Left lobe of liver (tissue), 2 donors: ENCODE results near the gene CD276. TPM values are rescaled to one million over a fixed set of nuclear protein-coding genes. Genes with fewer than 3 reads are reported as not detected.
"Not testable (repeated sequence)": the region's sequence is repeated elsewhere in the genome, so short reads cannot be mapped to it uniquely, and the experiment has no call there.

Source experiments
- ATAC-seq: fragments of 200-7000 bp; cut with Tn5 transposase; one replicate; pipeline ENCODE4 v1.9.1; 2020; ENCODE audit warnings: mild to moderate bottlenecking, moderate library complexity
- DNase-seq: peaks from one replicate; pipeline ENCODE4 v3.0.0-alpha.2; 2020; ENCODE audit warnings: low spot score
- total RNA-seq: library from RNA; stranded (reverse); gene quantifications from one replicate; pipeline ENCODE4 v1.2.1, GENCODE V29; 2021
- donor health status: DM: no; HTN: no; CAD: no; lungs with moderate emphysema.
- donor health status: DM: no; HTN: yes; CAD: no.

The CD276 gene
- total RNA-seq, 1 donor from 2014 or later, result 20.5 TPM

DNA sequence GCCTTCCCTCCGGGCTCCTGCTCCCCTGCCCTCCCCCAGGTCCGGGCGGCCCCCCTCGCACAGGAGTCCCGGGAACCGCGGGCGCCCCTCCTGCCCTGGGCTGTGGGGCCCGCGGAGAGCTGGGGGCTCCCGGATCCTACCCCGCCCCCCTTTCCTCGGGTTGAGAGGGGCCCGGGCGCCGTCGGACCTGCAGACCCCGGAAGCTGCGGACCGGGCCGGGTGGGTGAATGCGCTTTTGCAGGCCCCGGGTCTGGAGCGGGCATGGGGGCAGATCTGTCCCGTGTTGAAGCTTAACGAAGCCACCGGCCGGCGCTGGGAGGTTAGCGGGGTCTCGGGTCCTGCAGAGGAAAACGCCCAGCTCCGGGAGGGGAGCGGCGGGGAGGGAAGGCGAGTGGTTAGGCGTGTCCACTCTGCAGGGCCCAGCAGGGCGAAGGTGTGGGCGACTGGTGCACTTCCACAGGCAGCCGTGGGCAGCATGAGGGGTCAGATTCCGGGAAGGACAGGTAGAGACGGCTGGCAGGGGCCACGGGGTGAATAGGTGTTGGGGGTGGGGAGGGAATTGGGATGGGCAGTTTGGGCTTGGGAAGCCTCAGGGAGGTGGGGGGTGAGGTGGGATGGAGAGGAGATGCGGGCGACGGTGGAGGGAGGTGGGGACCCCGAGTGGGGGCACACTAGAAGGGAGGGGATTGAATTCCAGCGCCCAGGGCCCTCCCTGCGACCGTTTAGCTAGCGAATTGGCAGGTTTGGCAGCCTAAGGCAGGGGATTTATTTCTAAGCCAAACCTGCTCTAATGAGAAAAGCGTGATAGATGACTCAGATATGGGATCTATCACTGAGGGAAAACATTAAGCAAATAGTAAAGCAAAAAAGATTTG lies 635 bp downstream of the CD276 start:
- ATAC-seq (peak; percentile 29), DNase-seq (peak; percentile 50)

DNA sequence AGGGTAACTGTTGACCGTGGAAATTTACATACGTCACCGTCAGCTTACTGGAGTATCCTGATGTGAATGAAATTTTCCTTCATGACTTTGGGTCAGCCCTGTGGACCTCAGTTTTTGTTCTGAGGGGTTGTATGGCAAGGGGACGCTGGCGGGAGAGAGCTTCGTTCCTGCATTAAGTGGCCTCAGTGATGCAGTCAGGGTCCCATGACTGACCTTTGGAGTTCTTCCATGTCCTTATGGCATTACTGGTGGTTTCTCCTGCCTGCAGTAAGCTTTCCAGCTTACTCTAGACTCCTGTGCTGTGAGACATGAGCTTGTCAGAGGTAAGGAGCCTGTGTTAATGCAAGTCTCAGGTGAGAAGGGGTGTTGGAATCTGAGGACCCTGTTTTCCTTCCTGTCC lies 1.8 kb downstream of the CD276 start:
- peak; percentile 16 for DNase-seq
- ATAC-seq, result no peak

DNA sequence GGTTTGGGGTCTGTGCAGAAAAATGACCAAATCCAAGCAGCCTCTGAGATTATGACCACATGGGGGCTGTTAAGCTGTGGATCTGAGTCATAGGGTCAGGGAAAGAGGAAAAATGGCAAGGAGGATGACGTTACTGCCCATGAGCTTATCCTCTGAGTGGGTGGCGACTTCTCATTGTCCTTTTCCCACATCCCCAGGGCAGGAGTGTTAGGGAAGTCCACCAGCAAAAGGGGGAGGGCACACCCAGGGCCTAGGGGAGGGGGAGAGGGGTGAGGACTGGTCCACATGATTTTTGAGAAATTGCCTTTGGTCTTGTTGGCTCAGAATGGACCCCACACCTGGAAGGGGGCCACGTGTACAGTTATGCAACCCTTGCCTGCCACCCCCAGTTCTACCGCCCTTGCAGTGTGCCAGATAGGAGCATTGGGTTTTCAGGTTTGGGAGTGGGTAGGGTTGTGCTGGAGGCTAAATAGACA lies 2.6 kb downstream of the CD276 start:
- no peak for ATAC-seq
- peak; percentile 40 for DNase-seq

DNA sequence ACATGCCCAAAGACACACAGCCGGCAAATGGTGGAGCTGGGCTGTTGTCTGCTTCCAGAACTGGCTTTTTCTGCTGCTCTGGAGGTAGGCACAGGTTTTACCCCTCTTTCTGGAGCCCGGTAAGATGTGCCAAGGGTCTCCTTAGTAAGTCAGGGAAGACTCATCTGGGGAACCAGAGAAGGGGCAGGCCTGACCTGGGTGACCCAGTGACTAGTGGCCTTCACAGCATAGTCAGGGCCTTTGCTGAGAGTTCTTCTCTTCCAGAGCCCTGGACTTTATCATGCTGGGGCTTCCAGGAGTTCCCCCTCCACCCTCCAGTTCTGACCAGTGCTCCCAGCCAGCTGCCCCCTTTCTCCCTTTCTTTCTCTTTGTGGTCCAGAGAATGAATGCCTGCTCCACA lies 3.2 kb downstream of the CD276 start:
- DNase-seq (peak; percentile 23), ATAC-seq (no peak)

DNA sequence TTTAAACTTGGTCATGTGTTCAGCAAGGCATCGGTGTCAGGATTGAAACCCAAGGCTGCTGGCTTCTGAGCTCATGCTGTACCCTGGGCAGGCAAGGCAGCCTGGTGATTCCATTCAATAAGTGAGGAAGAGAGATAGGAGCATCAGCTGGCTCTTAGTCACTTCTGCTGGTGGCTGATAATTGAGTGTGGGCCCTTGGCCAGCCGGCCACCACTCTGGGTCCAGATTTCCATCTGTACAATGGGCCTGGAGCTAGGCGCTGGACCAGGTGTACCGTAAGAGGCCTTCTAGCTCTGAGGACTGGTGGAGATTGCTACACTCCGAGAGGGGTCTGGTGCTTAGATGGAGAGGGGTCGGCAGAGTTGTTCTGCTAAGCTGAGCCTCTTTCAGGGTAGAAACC lies 4.3 kb downstream of the CD276 start:
- ATAC-seq, result no peak
- peak; percentile 27 for DNase-seq

DNA sequence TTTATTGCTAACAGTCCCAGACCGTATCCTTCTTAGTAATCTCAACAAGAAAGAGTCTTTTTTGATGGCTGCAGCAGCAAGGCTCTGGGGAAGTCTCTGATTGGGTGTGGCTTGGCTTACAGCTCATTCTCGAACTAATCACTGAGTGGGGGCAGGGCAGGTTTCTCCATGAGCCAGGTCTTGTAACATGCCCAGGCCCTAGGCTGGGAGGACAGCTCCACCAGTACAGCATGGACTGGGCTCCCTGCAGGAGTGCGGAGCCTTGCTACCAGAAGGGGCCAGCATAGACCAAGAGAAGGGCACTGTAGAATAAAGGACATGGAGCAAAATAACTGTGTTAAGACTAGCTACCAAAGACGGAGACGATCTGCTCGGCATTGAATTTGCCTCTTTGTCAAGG lies 7.2 kb downstream of the CD276 start:
- ATAC-seq (peak; percentile 61), DNase-seq (no peak)

DNA sequence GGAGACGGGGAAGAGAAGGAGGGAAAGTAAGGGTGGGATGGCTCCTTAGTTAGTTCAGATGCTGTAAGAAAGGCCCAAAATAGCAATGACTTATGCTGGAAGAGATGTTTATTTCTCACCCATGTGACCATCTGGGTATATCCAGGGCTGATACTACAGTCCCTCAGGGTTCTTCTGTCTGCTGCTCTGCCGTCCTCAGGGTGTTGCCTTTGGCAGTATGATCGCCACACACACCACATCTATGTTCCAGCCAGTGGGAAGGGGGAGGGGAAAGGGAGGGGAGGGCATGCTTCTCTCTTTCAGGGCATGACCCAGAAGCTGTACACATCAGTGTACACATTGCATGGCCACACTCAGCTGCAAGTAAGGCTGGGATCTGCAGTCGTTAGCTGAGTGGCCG lies 10.2 kb downstream of the CD276 start:
- ATAC-seq (peak; percentile 55), DNase-seq (no peak)

DNA sequence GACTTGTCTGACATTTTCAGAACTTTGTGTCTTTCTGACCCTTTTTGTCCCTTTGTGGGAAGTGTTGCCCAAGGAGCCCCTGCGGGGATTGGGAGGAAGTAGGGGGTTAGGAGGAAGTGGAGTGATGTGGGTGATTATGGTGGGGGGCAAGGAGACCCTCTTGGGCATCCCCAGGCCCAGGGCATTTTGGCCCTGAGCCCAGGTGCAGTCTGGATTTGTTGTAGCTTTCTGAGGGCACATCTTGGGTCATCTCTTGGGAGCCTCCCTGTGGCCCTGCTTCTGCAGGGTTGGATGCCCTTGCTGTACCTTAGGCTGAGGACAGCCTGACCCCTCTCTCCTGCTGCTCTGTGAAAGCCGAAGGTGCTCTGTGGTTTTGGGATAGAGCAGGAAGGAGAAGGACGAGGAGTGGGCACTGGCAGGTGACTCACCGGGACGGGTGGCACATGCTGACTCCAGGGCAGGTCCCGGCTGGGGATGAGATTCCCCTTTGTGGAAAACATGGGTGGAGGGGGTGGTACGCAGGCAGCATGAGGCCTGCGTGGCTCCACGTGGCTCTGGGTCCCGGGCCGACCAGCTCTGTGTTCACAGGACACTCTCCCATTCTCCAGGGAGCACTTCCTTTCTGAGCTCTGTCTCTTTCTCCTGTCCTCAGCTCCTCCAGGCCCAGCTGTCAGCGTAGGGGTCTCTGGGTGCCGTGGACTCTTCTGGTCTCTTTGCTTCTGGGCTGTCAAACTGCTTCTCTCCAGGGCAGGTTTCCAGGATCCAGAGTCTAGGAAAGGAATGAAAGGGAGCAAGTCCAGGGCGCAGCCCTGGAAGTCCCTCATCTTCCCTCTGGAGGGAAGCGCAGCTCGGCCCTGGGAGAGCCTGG lies 11.8 kb downstream of the CD276 start:
- ATAC-seq (no peak), DNase-seq (no peak)

DNA sequence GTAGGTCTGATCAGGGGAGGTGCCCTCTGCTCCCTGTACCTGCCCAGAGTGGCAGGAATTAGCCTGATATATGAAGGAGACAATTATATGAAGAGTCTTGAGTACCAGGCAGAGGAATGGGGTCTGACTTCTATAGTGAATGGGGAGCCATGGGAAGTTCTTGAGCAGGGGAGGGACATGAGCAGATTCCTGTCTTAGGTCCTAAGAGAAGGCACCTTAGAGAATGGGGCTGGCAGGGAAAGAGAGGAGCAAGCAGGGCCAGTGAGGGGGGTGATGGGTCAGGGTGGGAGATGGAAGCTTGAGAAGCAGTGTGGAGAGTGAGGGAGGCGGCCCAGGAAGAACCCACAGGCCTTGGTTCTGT lies 12.4 kb downstream of the CD276 start:
- no peak for ATAC-seq
- no peak for DNase-seq

DNA sequence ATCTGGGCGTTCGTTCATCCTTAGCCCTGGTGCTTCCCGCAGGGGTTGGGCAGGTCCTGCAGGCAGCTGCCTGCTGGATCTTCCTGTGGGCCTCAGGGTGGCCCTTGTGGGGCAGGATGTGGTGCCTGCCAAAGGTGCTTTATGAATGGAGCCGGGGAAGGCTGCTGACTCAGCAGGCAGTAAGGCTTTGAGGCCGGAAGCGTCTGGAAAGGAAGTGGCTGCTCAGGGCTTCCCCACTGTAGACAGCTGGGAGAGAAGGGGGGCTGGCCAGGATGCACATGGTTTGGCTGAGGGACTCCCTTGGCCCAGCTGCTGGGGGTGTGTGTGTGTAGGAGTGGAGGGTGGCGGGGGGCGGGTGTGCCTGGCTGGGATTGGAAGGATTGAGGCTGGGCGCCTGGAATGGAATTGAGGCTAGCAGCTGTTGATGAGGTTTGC lies 12.9 kb downstream of the CD276 start:
- ATAC-seq, result peak; percentile 70
- DNase-seq, result peak; percentile 71

DNA sequence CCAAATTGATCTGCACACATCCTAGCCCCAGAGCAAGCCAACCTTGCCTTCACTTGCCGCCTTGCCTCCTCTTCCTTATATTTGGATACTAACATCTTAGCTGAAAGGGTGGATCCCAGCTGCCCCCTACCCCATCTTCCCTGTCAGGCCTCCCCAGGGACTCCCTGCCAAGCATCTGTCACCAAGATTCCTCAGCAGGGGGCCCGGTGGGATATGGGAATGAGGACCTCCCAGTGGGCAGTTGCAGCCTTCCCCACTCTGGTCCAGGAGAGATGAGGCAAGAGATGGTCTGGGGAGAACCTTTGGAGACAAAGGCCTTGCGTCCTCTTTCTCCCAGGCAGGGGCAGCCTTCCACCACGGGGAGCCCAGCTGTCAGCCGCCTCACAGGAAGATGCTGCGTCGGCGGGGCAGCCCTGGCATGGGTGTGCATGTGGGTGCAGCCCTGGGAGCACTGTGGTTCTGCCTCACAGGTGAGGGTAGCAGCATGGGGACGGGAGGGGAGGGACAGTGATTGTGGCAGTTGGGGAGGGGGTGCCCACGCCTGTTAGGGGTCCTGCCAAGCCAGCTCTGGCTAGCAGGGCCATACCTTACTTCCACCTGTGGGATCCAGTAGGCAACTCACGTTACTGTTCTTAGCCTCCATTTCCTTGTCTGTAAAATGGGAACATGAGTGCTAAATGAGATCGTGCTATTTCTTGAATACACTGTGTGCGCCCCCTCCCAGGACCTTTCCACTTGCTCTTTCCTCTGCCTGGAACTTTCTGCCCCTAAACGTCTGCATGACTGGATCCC lies 15.3 kb downstream of the CD276 start:
- ATAC-seq (no peak), DNase-seq (no peak)

DNA sequence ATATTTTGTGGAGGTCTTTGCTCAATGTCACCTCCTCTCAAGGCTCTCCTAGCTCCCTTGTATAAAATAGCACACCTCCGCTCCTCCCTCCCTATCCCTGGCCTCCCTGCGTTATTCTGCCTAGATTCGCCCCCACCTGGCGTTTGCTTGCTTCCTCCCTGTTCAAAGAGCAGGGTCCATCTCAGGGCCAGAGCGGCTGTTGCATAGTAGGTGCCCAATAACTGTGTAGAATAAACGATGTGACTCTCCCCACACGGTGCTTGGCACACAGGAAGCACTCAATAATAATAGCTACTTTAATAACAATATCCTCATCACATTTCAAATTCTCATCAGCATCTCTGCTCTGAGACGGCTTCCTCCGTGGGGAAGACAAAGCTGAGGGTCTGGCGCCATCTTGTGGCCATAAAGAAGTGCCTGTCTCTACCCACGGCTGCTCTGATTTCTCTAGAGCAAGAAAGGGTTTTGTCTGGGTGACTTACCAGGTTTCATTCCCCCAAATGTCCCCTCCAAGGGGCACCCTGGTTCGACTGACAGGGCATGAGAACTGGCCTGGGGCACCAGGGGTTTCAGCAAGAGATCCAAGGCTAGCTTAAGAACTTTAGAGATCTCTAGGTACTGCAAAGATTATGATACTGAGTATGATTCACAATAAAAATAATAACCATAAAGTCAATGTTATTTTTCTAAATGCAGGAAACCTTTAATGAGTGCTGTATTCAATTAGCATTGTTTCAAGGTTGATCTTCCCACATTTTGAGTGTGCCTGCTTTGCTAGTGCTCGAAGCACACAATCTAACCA lies 16.1 kb downstream of the CD276 start:
- peak; percentile 75 for DNase-seq

DNA sequence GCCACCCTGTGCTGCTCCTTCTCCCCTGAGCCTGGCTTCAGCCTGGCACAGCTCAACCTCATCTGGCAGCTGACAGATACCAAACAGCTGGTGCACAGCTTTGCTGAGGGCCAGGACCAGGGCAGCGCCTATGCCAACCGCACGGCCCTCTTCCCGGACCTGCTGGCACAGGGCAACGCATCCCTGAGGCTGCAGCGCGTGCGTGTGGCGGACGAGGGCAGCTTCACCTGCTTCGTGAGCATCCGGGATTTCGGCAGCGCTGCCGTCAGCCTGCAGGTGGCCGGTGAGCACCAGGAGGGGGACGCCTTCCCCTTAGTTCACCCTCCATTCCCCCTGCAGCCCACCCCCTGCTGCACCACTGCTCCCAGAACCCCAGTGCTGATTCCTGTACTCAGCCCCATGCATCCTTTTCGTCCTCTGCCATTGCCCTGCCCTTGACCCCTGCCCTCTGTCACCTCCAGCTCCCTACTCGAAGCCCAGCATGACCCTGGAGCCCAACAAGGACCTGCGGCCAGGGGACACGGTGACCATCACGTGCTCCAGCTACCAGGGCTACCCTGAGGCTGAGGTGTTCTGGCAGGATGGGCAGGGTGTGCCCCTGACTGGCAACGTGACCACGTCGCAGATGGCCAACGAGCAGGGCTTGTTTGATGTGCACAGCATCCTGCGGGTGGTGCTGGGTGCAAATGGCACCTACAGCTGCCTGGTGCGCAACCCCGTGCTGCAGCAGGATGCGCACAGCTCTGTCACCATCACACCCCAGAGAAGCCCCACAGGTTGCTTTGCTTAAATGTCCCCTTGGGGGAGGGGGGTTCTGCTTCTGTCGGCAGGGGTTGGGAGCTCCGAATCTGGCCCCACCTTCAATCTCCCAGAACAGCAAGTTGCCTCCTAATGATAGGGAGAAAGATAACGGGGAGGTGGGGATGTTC lies 18.4 kb downstream of the CD276 start:
- ATAC-seq, DNase-seq: not testable (repeated sequence)

More for the DNA sequence above, 16.1 kb downstream of the CD276 start:
- peak; percentile 82 for ATAC-seq

DNA sequence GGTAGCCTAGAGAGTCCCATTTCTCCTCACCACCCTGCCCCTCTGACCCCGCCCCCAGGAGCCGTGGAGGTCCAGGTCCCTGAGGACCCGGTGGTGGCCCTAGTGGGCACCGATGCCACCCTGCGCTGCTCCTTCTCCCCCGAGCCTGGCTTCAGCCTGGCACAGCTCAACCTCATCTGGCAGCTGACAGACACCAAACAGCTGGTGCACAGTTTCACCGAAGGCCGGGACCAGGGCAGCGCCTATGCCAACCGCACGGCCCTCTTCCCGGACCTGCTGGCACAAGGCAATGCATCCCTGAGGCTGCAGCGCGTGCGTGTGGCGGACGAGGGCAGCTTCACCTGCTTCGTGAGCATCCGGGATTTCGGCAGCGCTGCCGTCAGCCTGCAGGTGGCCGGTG lies 19.4 kb downstream of the CD276 start:
- DNase-seq, ATAC-seq: not testable (repeated sequence)

DNA sequence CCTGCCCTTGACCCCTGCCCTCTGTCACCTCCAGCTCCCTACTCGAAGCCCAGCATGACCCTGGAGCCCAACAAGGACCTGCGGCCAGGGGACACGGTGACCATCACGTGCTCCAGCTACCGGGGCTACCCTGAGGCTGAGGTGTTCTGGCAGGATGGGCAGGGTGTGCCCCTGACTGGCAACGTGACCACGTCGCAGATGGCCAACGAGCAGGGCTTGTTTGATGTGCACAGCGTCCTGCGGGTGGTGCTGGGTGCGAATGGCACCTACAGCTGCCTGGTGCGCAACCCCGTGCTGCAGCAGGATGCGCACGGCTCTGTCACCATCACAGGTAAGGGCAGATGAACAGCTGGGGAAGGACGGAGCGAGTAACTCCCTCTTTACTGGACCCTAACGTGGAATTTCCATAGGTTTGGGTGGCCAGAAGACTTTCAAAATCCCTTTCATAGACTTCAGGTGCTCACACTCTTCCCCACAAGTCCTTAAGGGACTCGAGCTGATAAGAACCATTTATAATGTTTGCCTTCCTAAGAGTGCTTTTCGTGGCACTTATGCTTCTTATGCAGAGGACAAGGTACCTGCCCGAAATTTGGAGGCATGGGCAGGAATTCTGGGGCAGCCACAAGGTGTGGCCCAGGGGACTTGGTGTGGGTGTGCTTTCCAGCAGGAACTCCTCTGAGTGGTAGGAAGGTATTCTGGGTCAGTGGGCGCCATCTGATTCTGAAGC lies 20.1 kb downstream of the CD276 start:
- ATAC-seq, DNase-seq: not testable (repeated sequence)

DNA sequence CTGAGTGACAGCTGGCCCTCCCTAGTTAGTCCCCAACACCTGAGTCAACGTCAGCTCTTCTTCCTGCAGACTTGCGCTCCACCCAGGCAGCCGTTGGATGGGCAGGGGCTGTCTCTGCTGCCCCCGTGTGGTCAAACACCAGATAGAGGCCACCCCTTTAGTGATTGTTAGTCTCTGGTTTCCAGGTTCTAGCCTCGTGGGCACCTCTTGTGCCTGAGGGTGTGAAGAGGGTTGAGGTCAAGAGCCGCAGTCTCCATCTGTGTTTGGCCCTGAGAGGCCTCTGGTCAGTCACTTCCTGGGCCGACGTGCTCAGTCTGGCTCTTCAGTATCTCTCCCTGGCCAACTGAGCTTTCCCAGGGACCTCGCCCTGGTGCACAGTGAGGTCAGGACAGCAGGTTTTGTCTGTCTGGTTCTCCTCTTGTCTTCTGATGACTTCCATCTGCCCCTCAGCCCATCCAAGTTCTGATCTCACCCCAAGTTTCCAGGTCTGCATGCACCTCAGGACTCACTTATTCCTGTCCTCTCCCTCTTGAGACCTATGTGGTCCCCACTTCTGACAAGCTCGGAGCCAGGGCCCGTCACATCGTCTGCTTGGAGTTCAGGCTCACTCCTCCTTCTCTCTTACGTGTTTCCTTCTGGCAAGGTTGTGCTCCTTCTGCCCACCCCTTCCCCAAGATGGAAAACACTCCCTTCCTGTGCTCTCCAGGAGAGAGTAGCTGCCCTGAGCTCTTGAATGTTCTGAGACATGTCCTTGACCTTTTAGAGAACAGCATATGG lies 20.9 kb downstream of the CD276 start:
- DNase-seq (peak; percentile 58), ATAC-seq (peak; percentile 84)

DNA sequence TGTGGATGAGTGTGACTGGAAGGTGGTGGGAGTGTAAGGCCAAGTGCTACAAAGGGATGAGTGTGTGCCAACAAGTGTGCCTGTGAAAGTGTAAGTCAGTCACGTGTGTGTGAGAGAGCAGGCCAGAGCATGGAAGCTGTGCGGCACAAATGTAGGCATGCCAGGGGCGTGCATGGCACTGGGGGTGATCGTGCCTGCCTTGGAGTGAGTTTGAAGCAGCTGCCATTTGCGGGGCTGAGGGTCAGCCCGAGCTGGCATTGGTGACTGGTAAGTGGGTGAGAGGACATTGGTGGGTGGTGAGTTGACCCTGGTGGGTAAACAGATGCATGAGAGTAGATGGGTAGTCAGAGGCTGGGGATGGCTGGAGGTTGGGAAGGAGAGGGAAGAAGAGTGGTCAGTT lies 24.5 kb downstream of the CD276 start:
- ATAC-seq (no peak), DNase-seq (no peak)
